H1 (cell line): ENCODE measurements around the gene UBE2D4.

ENCODE experiments used
- CEBPB ChIP-seq: IDR thresholded peaks from 2 replicates; pipeline ENCODE4 v1.6.1; 2012; ENCODE audit warnings: low read depth, low read length
- CHD1 ChIP-seq: IDR thresholded peaks from 2 replicates; pipeline ENCODE4 v1.6.1; 2012; ENCODE audit warnings: low read depth, low read length, improper control_type of control experiment
- CTCF ChIP-seq, 3 experiments: IDR thresholded peaks; 1 replicate in 2 of 3; 2 replicates in 1 of 3; pipeline versions ENCODE4 v1.5.1 to v1.6.1; 2011; ENCODE audit warnings: low read length in 3 of 3, mild to moderate bottlenecking in 3 of 3, inconsistent platforms in 2 of 3, low read depth in 1 of 3, moderate library complexity in 1 of 3; ENCODE audit not compliant: insufficient read depth in 1 of 3; ENCODE audit errors: control extremely low read depth in 1 of 3
- JUND ChIP-seq: IDR thresholded peaks from 2 replicates; pipeline ENCODE4 v1.6.1; 2011; ENCODE audit warnings: mild to moderate bottlenecking, improper control_type of control experiment, low read length
- NANOG ChIP-seq: IDR thresholded peaks from 2 replicates; pipeline ENCODE4 v1.6.1; 2011; ENCODE audit warnings: low read length, low read depth, mild to moderate bottlenecking, inconsistent platforms; ENCODE audit not compliant: insufficient read depth, poor library complexity, severe bottlenecking
- SIN3A ChIP-seq, 2 experiments: IDR thresholded peaks in 1 of 2; conservative IDR thresholded peaks in 1 of 2; 2 replicates each; pipeline ENCODE4 v1.6.1; 2011 to 2012; ENCODE audit warnings: low read length in 2 of 2, improper control_type of control experiment in 1 of 2, low read depth in 1 of 2, mild to moderate bottlenecking in 1 of 2
- SIRT6 ChIP-seq: IDR thresholded peaks from one replicate; pipeline ENCODE4 v1.7.1; 2012; ENCODE audit warnings: low read length, inconsistent platforms
- SP1 ChIP-seq: IDR thresholded peaks from 2 replicates; pipeline ENCODE4 v1.6.1; 2011; ENCODE audit warnings: low read depth, low read length
- ZNF274 ChIP-seq: IDR thresholded peaks from 2 replicates; pipeline ENCODE4 v1.7.0; 2012; ENCODE audit warnings: low read length, borderline replicate concordance; ENCODE audit errors: extremely low read depth

DNA sequence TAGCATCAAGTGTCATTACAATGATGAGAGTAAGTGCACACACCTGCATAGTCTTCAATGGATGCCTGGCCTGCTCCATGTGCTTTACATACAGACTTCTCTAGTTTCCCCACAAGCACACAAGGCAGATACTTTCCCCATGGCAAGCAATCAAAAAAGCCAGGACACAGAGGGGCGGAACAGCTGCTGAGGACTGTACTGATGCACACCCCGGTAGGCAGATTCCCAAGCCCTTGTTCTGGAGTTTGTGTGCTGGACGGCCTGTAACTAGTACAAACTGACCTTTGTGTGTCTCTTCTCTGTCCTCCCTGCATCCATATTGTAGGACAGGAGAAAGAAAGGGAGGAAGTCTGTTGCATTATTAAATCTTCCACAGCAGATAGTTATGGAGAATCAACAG, 25.8 kb downstream of the UBE2D4 start:
- TF ChIP-seq SIN3A (conservative IDR thresholded peaks at IDR 0.05 in 1 of 2, IDR thresholded peaks at IDR 0.05 in 1 of 2; ENCODE audit: low read depth in 1 of 2, low read length in 2 of 2) (no peak), CTCF (IDR thresholded peaks at IDR 0.05; ENCODE audit: control extremely low read depth in 1 of 3, insufficient read depth in 1 of 3, low read depth in 1 of 3, low read length in 3 of 3) (no peak), NANOG (no peak), CHD1 (no peak), ZNF274 (no peak), SP1 (no peak), JUND (no peak), CEBPB (no peak), SIRT6 (no peak)
